ENCODE measurements around the gene CYP39A1.

- TF ChIP-seq EZH2 (IDR thresholded peaks at IDR 0.05; ENCODE audit: borderline replicate concordance, low read depth, low read length, poor library complexity, severe bottlenecking) (no peak), CTCF (conservative IDR thresholded peaks at IDR 0.05; ENCODE audit: low read depth, low read length) (no peak)
Measured at GRCh38 chr6:46592046-46592445, 60.6 kb downstream of the CYP39A1 start.
